Neural progenitor cell (in vitro differentiated cells): ENCODE measurements around the gene MVK. TPM values are rescaled to one million over a fixed set of nuclear protein-coding genes. Genes with fewer than 3 reads are reported as not detected.

Experiments
- DNase-seq: peaks from one replicate; pipeline ENCODE4 v3.0.0-alpha.2; 2016; ENCODE audit warnings: low spot score
- H2AFZ ChIP-seq: fragments of 200-600 bp; sonication (generic); replicated peaks from 2 replicates; pipeline ENCODE4 v1.6.1; 2016; ENCODE audit warnings: antibody characterized with exemption
- H3F3A ChIP-seq: fragments of 200-600 bp; sonication (generic); 2 replicates; pipeline ENCODE4 v1.6.1; 2016; ENCODE audit warnings: antibody characterized with exemption, low read depth
- H3K27ac ChIP-seq: fragments of 200-600 bp; sonication (generic); 2 replicates; pipeline ENCODE4 v1.5.1; 2016; ENCODE audit warnings: mild to moderate bottlenecking
- H3K27me3 ChIP-seq: fragments of 200-600 bp; sonication (generic); 2 replicates; pipeline ENCODE4 v1.6.1; 2016; ENCODE audit warnings: mild to moderate bottlenecking, moderate library complexity
- H3K36me3 ChIP-seq: fragments of 200-600 bp; sonication (generic); 2 replicates; pipeline ENCODE4 v1.5.1; 2016
- H3K4me1 ChIP-seq: fragments of 200-600 bp; sonication (generic); 2 replicates; pipeline ENCODE4 v1.6.1; 2016; ENCODE audit warnings: mixed run types
- H3K4me2 ChIP-seq: fragments of 200-600 bp; sonication (generic); 2 replicates; pipeline ENCODE4 v1.6.1; 2016
- H3K4me3 ChIP-seq: fragments of 200-600 bp; sonication (generic); 2 replicates; pipeline ENCODE4 v1.5.1; 2016
- H3K79me2 ChIP-seq: fragments of 200-600 bp; sonication (generic); 2 replicates; pipeline ENCODE4 v1.6.1; 2016; ENCODE audit warnings: low read depth
- H3K9ac ChIP-seq: fragments of 200-600 bp; sonication (generic); 2 replicates; pipeline ENCODE4 v1.6.1; 2016
- H3K9me3 ChIP-seq: fragments of 200-600 bp; sonication (generic); 2 replicates; pipeline ENCODE4 v1.5.1; 2016; ENCODE audit warnings: low read depth
- H4K20me1 ChIP-seq: fragments of 200-600 bp; sonication (generic); 2 replicates; pipeline ENCODE4 v1.6.1; 2016; ENCODE audit warnings: low read depth
- H3K27ac Mint-ChIP-seq: 3 replicates; pipeline ENCODE4 v1.8.0; 2021; ENCODE audit warnings: mixed read lengths
- H3K27me3 Mint-ChIP-seq: 2 replicates; pipeline ENCODE4 v1.8.0; 2022; ENCODE audit warnings: low read depth, mild to moderate bottlenecking, inconsistent platforms, moderate library complexity, mixed read lengths; ENCODE audit not compliant: insufficient read depth
- H3K36me3 Mint-ChIP-seq: 3 replicates; pipeline ENCODE4 v1.8.0; 2021; ENCODE audit warnings: mixed read lengths
- H3K4me1 Mint-ChIP-seq: 3 replicates; pipeline ENCODE4 v1.8.0; 2021; ENCODE audit warnings: mixed read lengths
- H3K4me3 Mint-ChIP-seq: 3 replicates; pipeline ENCODE4 v1.8.0; 2021; ENCODE audit warnings: mild to moderate bottlenecking, moderate library complexity, mixed read lengths
- H3K9me3 Mint-ChIP-seq: 3 replicates; pipeline ENCODE4 v1.8.0; 2020; ENCODE audit warnings: mixed read lengths
- CTCF ChIP-seq: fragments of 200-600 bp; sonication (generic); IDR thresholded peaks from 2 replicates; pipeline ENCODE4 v1.5.1; 2017; ENCODE audit warnings: antibody characterized with exemption, mild to moderate bottlenecking
- EZH2 ChIP-seq: fragments of 200-600 bp; sonication (generic); IDR thresholded peaks from 2 replicates; pipeline ENCODE4 v1.6.1; 2017; ENCODE audit warnings: antibody characterized with exemption, mild to moderate bottlenecking, moderate library complexity
- EZH2phosphoT487 ChIP-seq: fragments of 200-600 bp; sonication (generic); IDR thresholded peaks from 2 replicates; pipeline ENCODE4 v1.6.1; 2017; ENCODE audit warnings: antibody characterized with exemption
- total RNA-seq: library from RNA; depleted of rRNA; stranded (reverse); fragments of >200 nt; gene quantifications from 2 replicates; pipeline ENCODE4 v1.2.3, GENCODE V29; 2015; ENCODE audit warnings: low replicate concordance

Gene MVK
- total RNA-seq, 1 donor from 2014 or later = 8.3 TPM

- H3K27ac Mint-ChIP-seq = no peak overlapping the region
- H3K4me1 Mint-ChIP-seq = peaks cover 16% of the 10 kb centered on the region
- no peak overlapping the region for H3K4me3 Mint-ChIP-seq
- Histone ChIP-seq H3K4me1 (no peaks in the 10 kb centered on the region), H3K27ac (no peak overlapping the region), H3K9me3 (no peaks in the 10 kb centered on the region), H3K36me3 (no peaks in the 10 kb centered on the region), H3K79me2 (no peaks in the 10 kb centered on the region), H3K4me2 (no peak overlapping the region), H3K9ac (no peak overlapping the region), H4K20me1 (no peaks in the 10 kb centered on the region), H3F3A (no peaks in the 10 kb centered on the region), H2AFZ (no peak overlapping the region), H3K27me3 (no peaks in the 10 kb centered on the region), H3K4me3 (no peak overlapping the region)
- DNase-seq = no peak
- H3K27me3 Mint-ChIP-seq = peaks cover 10% of the 10 kb centered on the region
- H3K9me3 Mint-ChIP-seq = no peaks in the 10 kb centered on the region
- no peak for TF ChIP-seq CTCF
- no peak for TF ChIP-seq EZH2
- no peak for TF ChIP-seq EZH2phosphoT487
- H3K36me3 Mint-ChIP-seq = peaks cover 22% of the 10 kb centered on the region
Measured at GRCh38 chr12:109560867-109561710, 12.5 kb upstream of the MVK start.

GRCh38 chr12:109561711-109562030 lies 11.9 kb upstream of the MVK start:
- H3K27me3 Mint-ChIP-seq = peaks cover 10% of the 10 kb centered on the region
- H3K9me3 Mint-ChIP-seq = no peaks in the 10 kb centered on the region
- Histone ChIP-seq H3F3A (no peaks in the 10 kb centered on the region), H3K79me2 (no peaks in the 10 kb centered on the region), H3K27ac (no peak overlapping the region), H3K9ac (no peak overlapping the region), H3K4me1 (no peaks in the 10 kb centered on the region), H3K4me2 (no peak overlapping the region), H3K9me3 (no peaks in the 10 kb centered on the region), H2AFZ (no peak overlapping the region), H3K36me3 (no peaks in the 10 kb centered on the region), H3K27me3 (no peaks in the 10 kb centered on the region), H4K20me1 (no peaks in the 10 kb centered on the region), H3K4me3 (no peak overlapping the region)
- DNase-seq = no peak
- peaks cover 11% of the 10 kb centered on the region for H3K4me1 Mint-ChIP-seq
- peaks cover 19% of the 10 kb centered on the region for H3K36me3 Mint-ChIP-seq
- TF ChIP-seq EZH2phosphoT487 (no peak), EZH2 (no peak), CTCF (no peak)
- H3K27ac Mint-ChIP-seq = peak overlapping the region; percentile 58
- no peak overlapping the region for H3K4me3 Mint-ChIP-seq

DNA sequence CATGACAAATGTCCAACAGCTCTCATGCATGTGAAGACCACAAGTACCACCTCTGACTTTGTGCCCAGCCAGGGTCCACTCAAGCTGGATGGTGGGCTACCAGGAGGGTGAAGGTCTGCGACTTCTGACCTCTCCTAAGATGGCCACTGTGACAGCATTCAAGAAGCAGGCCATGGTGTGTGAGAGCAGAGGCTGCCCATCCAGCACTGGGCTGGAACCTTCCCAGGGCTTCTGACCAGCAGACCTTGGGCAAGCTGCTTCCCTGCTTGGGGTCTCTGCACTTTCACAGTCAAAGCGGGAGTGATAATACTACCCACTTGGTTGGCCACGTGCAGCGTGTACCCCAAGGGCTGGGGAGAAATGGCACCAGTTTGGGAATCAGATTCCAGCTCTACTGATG lies 10.7 kb upstream of the MVK start:
- no peak overlapping the region for H2AFZ ChIP-seq
- H3K9ac ChIP-seq = no peak overlapping the region
- H3K36me3 ChIP-seq = no peaks in the 10 kb centered on the region
- no peaks in the 10 kb centered on the region for H3K9me3 ChIP-seq
- H4K20me1 ChIP-seq = no peaks in the 10 kb centered on the region
- TF ChIP-seq CTCF = no peak
- no peak for TF ChIP-seq EZH2phosphoT487
- TF ChIP-seq EZH2 = no peak
- no peak overlapping the region for H3K4me3 ChIP-seq
- Mint-ChIP-seq H3K4me3 (no peak overlapping the region), H3K4me1 (peaks cover 7% of the 10 kb centered on the region), H3K9me3 (no peaks in the 10 kb centered on the region), H3K27ac (no peak overlapping the region), H3K36me3 (peaks cover 27% of the 10 kb centered on the region), H3K27me3 (peaks cover 5% of the 10 kb centered on the region)
- DNase-seq = no peak
- H3K79me2 ChIP-seq = no peaks in the 10 kb centered on the region
- H3K4me2 ChIP-seq = no peak overlapping the region
- H3K27me3 ChIP-seq = no peaks in the 10 kb centered on the region
- H3F3A ChIP-seq = no peaks in the 10 kb centered on the region
- no peak overlapping the region for H3K27ac ChIP-seq
- no peaks in the 10 kb centered on the region for H3K4me1 ChIP-seq
